Stimulated activated CD4-positive, alpha-beta T cell treated with anti-CD3 and anti-CD28 coated beads, Interleukin-4, amount 100 ng/mL, for 4 hours (primary cell): ENCODE results near the gene SLC2A2.
"Not testable (repeated sequence)": the region's sequence is repeated elsewhere in the genome, so short reads cannot be mapped to it uniquely, and the experiment has no call there.

ENCODE experiments used
- DNase-seq, 2 experiments: peaks; one replicate each; pipeline ENCODE4 v3.0.0-alpha.2; 2020

Gene SLC2A2

GRCh38 chr3:170980399-170980798 lies 46.1 kb downstream of the SLC2A2 start:
- DNase-seq, result no peak

- DNase-seq, result no peak
Measured at GRCh38 chr3:170977949-170978745, 48.4 kb downstream of the SLC2A2 start.

- no peak for DNase-seq
Measured at GRCh38 chr3:170976190-170976519, 50.4 kb downstream of the SLC2A2 start.

- DNase-seq, result no peak
Measured at GRCh38 chr3:170975283-170976189, 51.0 kb downstream of the SLC2A2 start.

- DNase-seq, result no peak
Measured at GRCh38 chr3:170974872-170975271, 51.6 kb downstream of the SLC2A2 start.

- not testable (repeated sequence) for DNase-seq
Measured at GRCh38 chr3:170972917-170973316, 53.6 kb downstream of the SLC2A2 start.

- DNase-seq, result no peak
Measured at GRCh38 chr3:170967126-170967525, 59.4 kb downstream of the SLC2A2 start.

GRCh38 chr3:170966495-170966894 lies 60.0 kb downstream of the SLC2A2 start:
- DNase-seq, result no peak

- no peak for DNase-seq
Measured at GRCh38 chr3:170962411-170962810, 64.1 kb downstream of the SLC2A2 start.

GRCh38 chr3:170961616-170962400 lies 64.7 kb downstream of the SLC2A2 start:
- no peak for DNase-seq

- DNase-seq, result no peak
Measured at GRCh38 chr3:170959457-170959856, 67.1 kb downstream of the SLC2A2 start.

GRCh38 chr3:170956647-170957046 lies 69.9 kb downstream of the SLC2A2 start:
- DNase-seq, result no peak

GRCh38 chr3:170953736-170954135 lies 72.8 kb downstream of the SLC2A2 start:
- DNase-seq, result no peak

- DNase-seq, result no peak
Measured at GRCh38 chr3:170953229-170953628, 73.3 kb downstream of the SLC2A2 start.

GRCh38 chr3:170949211-170949610 lies 77.3 kb downstream of the SLC2A2 start:
- DNase-seq, result no peak

- DNase-seq, result no peak
Measured at GRCh38 chr3:170947018-170947769, 79.3 kb downstream of the SLC2A2 start.
